Upper lobe of right lung (tissue), 1 donor: ENCODE measurements around the gene LPP. TPM values are rescaled to one million over a fixed set of nuclear protein-coding genes. Genes with fewer than 3 reads are reported as not detected.
"Not testable (repeated sequence)": the region's sequence is repeated elsewhere in the genome, so short reads cannot be mapped to it uniquely, and the experiment has no call there.

Experiments
- ATAC-seq: fragments of 200-7000 bp; cut with Tn5 transposase; one replicate; pipeline ENCODE4 v1.9.1; 2020; ENCODE audit warnings: mild to moderate bottlenecking, moderate library complexity
- DNase-seq: peaks from one replicate; pipeline ENCODE4 v3.0.0-alpha.2; 2020
- H3K27ac ChIP-seq: fragments of 200-600 bp; one replicate; pipeline ENCODE4 v1.8.0; 2022
- H3K27me3 ChIP-seq: fragments of 200-600 bp; one replicate; pipeline ENCODE4 v1.8.0; 2022; ENCODE audit warnings: mild to moderate bottlenecking
- H3K36me3 ChIP-seq: fragments of 200-600 bp; one replicate; pipeline ENCODE4 v1.8.0; 2022
- H3K4me1 ChIP-seq: fragments of 200-600 bp; one replicate; pipeline ENCODE4 v1.8.0; 2022
- H3K4me3 ChIP-seq: fragments of 200-600 bp; one replicate; pipeline ENCODE4 v1.8.0; 2022; ENCODE audit warnings: mild to moderate bottlenecking
- H3K9me3 ChIP-seq: fragments of 200-600 bp; one replicate; pipeline ENCODE4 v1.8.0; 2022
- CTCF ChIP-seq: fragments of 200-600 bp; IDR thresholded peaks from one replicate; pipeline ENCODE4 v1.8.0; 2022; ENCODE audit warnings: antibody characterized with exemption
- intact Hi-C: fragments of 100-400 bp; cut with DNase I; formaldehyde crosslinking; loops from one replicate; pipeline ENCODE4 v1.11.0; 2022
- total RNA-seq: library from RNA; stranded (reverse); fragmentation: NEBNext Ultra II Directional; extraction: Animal tissue kit (Norgen Biotek cat#: 25700); gene quantifications from one replicate; pipeline ENCODE4 v1.2.1, GENCODE V29; 2021
- donor health status: DM: no; HTN: yes; CAD: no; lungs with severe emphysema.

LPP gene
- total RNA-seq, 1 donor from 2014 or later, result 191 TPM

- no peaks in the 10 kb centered on the region for H3K9me3 ChIP-seq
- DNase-seq, result no peak
- H3K27me3 ChIP-seq, result no peaks in the 10 kb centered on the region
- intact Hi-C loops, result no loop called here
- no peak for ATAC-seq
- no peak for TF ChIP-seq CTCF
- H3K27ac ChIP-seq, result no peak overlapping the region
- no peaks in the 10 kb centered on the region for H3K36me3 ChIP-seq
- H3K4me1 ChIP-seq, result peaks cover 32% of the 10 kb centered on the region
- H3K4me3 ChIP-seq, result no peak overlapping the region
Observed at GRCh38 chr3:188434594-188434993, 280.6 kb downstream of the LPP start.

GRCh38 chr3:188435266-188435665 lies 281.3 kb downstream of the LPP start:
- H3K27ac ChIP-seq, result no peak overlapping the region
- peaks cover 38% of the 10 kb centered on the region for H3K4me1 ChIP-seq
- intact Hi-C loops, result no loop called here
- no peaks in the 10 kb centered on the region for H3K36me3 ChIP-seq
- no peaks in the 10 kb centered on the region for H3K27me3 ChIP-seq
- no peak overlapping the region for H3K4me3 ChIP-seq
- DNase-seq (no peak), ATAC-seq (no peak)
- no peaks in the 10 kb centered on the region for H3K9me3 ChIP-seq
- TF ChIP-seq CTCF, result no peak

- ATAC-seq (no peak), DNase-seq (no peak)
- H3K4me3 ChIP-seq, result no peak overlapping the region
- no peaks in the 10 kb centered on the region for H3K9me3 ChIP-seq
- intact Hi-C loops, result no loop called here
- no peak for TF ChIP-seq CTCF
- H3K27me3 ChIP-seq, result no peaks in the 10 kb centered on the region
- H3K36me3 ChIP-seq, result no peaks in the 10 kb centered on the region
- no peak overlapping the region for H3K27ac ChIP-seq
- peaks cover 28% of the 10 kb centered on the region for H3K4me1 ChIP-seq
Observed at GRCh38 chr3:188437926-188438325, 284.0 kb downstream of the LPP start.

- peak overlapping the region; percentile 43 for H3K27ac ChIP-seq
- no peak for TF ChIP-seq CTCF
- H3K4me1 ChIP-seq, result peaks cover 19% of the 10 kb centered on the region
- ATAC-seq, result peak; percentile 93
- no peaks in the 10 kb centered on the region for H3K27me3 ChIP-seq
- no peaks in the 10 kb centered on the region for H3K36me3 ChIP-seq
- no peak for DNase-seq
- H3K9me3 ChIP-seq, result no peaks in the 10 kb centered on the region
- no peak overlapping the region for H3K4me3 ChIP-seq
- intact Hi-C loops, result no loop called here
Observed at GRCh38 chr3:188439080-188439479, 285.1 kb downstream of the LPP start.

- TF ChIP-seq CTCF, result no peak
- H3K9me3 ChIP-seq, result no peaks in the 10 kb centered on the region
- no peak overlapping the region for H3K4me3 ChIP-seq
- no peaks in the 10 kb centered on the region for H3K27me3 ChIP-seq
- peaks cover 17% of the 10 kb centered on the region for H3K4me1 ChIP-seq
- no peaks in the 10 kb centered on the region for H3K36me3 ChIP-seq
- DNase-seq (no peak), ATAC-seq (no peak)
- intact Hi-C loops, result no loop called here
- H3K27ac ChIP-seq, result no peak overlapping the region
Observed at GRCh38 chr3:188440340-188440972, 286.5 kb downstream of the LPP start.

GRCh38 chr3:188442430-188442829 lies 288.5 kb downstream of the LPP start:
- intact Hi-C loops, result no loop called here
- Histone ChIP-seq H3K9me3 (no peaks in the 10 kb centered on the region), H3K36me3 (no peaks in the 10 kb centered on the region), H3K27ac (no peak overlapping the region), H3K4me1 (peaks cover 17% of the 10 kb centered on the region), H3K27me3 (no peaks in the 10 kb centered on the region), H3K4me3 (no peak overlapping the region)
- DNase-seq (no peak), ATAC-seq (no peak)
- no peak for TF ChIP-seq CTCF

GRCh38 chr3:188445175-188445574 lies 291.2 kb downstream of the LPP start:
- H3K27ac ChIP-seq, intact Hi-C loops, ATAC-seq, H3K4me1 ChIP-seq, H3K9me3 ChIP-seq, H3K27me3 ChIP-seq, H3K36me3 ChIP-seq, H3K4me3 ChIP-seq, DNase-seq: not testable (repeated sequence)
